Activated CD8-positive, alpha-beta memory T cell treated with anti-CD3 and anti-CD28 coated beads for 4 hours (primary cell): ENCODE results near the gene EDRF1.
"Not testable (repeated sequence)": the region's sequence is repeated elsewhere in the genome, so short reads cannot be mapped to it uniquely, and the experiment has no call there.

ENCODE experiments used
- DNase-seq, 2 donors: peaks; one replicate each; pipeline ENCODE4 v3.0.0-alpha.2; 2020; ENCODE audit warnings: low read depth in 2 of 2

EDRF1 gene

GRCh38 chr10:125719173-125720001 lies at the start of gene EDRF1:
Gene EDRF1, plus strand, starts transcription at chr10:125719709. Its CDS starts 99 bp downstream, at chr10:125719808.
- peak; percentile 98 to 99 for DNase-seq

- no peak for DNase-seq
Measured at GRCh38 chr10:125672884-125673283, 46.6 kb upstream of the EDRF1 start.

GRCh38 chr10:125679436-125679835 lies 40.1 kb upstream of the EDRF1 start:
- DNase-seq, result no peak

GRCh38 chr10:125683063-125683462 lies 36.4 kb upstream of the EDRF1 start, which contains the start of gene TEX36:
Gene TEX36, minus strand, starts transcription at chr10:125683163. Its CDS starts 174 bp downstream, at chr10:125682989.
- DNase-seq, result no peak

GRCh38 chr10:125683821-125684220 lies 35.7 kb upstream of the EDRF1 start:
- no peak for DNase-seq

GRCh38 chr10:125684581-125684980 lies 34.9 kb upstream of the EDRF1 start:
- DNase-seq, result no peak

GRCh38 chr10:125687507-125688185 lies 31.9 kb upstream of the EDRF1 start:
- DNase-seq, result no peak

GRCh38 chr10:125689955-125690569 lies 29.4 kb upstream of the EDRF1 start:
- no peak for DNase-seq

GRCh38 chr10:125691160-125691981 lies 28.1 kb upstream of the EDRF1 start:
- DNase-seq, result no peak

GRCh38 chr10:125692196-125692595 lies 27.3 kb upstream of the EDRF1 start:
- no peak for DNase-seq

GRCh38 chr10:125692601-125693523 lies 26.6 kb upstream of the EDRF1 start:
- DNase-seq, result no peak

- no peak for DNase-seq
Measured at GRCh38 chr10:125693524-125693847, 26.0 kb upstream of the EDRF1 start.

GRCh38 chr10:125694883-125695282 lies 24.6 kb upstream of the EDRF1 start:
- DNase-seq, result no peak

- DNase-seq, result not testable (repeated sequence)
Measured at GRCh38 chr10:125696884-125697283, 22.6 kb upstream of the EDRF1 start.

- DNase-seq, result no peak
Measured at GRCh38 chr10:125698481-125698998, 21.0 kb upstream of the EDRF1 start.

- DNase-seq, result no peak
Measured at GRCh38 chr10:125699562-125700143, 19.9 kb upstream of the EDRF1 start.

- DNase-seq, result no peak
Measured at GRCh38 chr10:125700355-125700911, 19.1 kb upstream of the EDRF1 start.

- DNase-seq, result no peak
Measured at GRCh38 chr10:125707541-125708468, 11.7 kb upstream of the EDRF1 start.
